GM12892 (cell line): ENCODE measurements around the gene TAF11L2.

Experiments used
- POLR2A ChIP-seq: IDR thresholded peaks from 2 replicates; pipeline ENCODE4 v1.6.1; 2011; ENCODE audit warnings: low read depth, low read length, control low read depth
- POLR2AphosphoS5 ChIP-seq: IDR thresholded peaks from 2 replicates; pipeline ENCODE4 v1.6.1; 2011; ENCODE audit warnings: low read depth, low read length, control low read depth

- TF ChIP-seq POLR2A (no peak), POLR2AphosphoS5 (no peak)
These were observed 15.2 kb upstream of the TAF11L2 start for GRCh38 chr5:17482790-17483189.
